HEK293 (cell line): ENCODE measurements around the gene PHEX.

Experiments
- CTCF ChIA-PET: fragments of 350-600 bp; formaldehyde crosslinking; extraction: SDS; loops from one replicate; lab custom pipeline; 2021; ENCODE audit warnings: antibody characterized with exemption; lab: Yijun Ruan, JAX
- POLR2A ChIA-PET: fragments of 300-600 bp; formaldehyde crosslinking; extraction: SDS; loops from one replicate; lab custom pipeline; 2020; ENCODE audit warnings: antibody characterized with exemption, inconsistent platforms; lab: Yijun Ruan, JAX
- H3K27ac ChIP-seq: fragments of 200-500 bp; sonication (Bioruptor generic); 2 replicates; pipeline ENCODE4 v1.5.1; 2014; ENCODE audit warnings: low read depth, low read length, control low read depth, inconsistent platforms; ENCODE audit errors: extremely low read depth
- H3K36me3 ChIP-seq, 2 experiments: fragments of 200-500 bp in 1 of 2; sonication (Bioruptor generic) in 1 of 2; 1 replicate in 1 of 2; 2 replicates in 1 of 2; pipeline ENCODE4 v1.5.1; 2014 to 2017; ENCODE audit warnings: inconsistent platforms in 2 of 2, low read length in 2 of 2; ENCODE audit not compliant: control insufficient read depth in 2 of 2, insufficient read depth in 1 of 2
- H3K4me1 ChIP-seq: fragments of 200-500 bp; sonication (Bioruptor generic); 2 replicates; pipeline ENCODE4 v1.5.1; 2014; ENCODE audit warnings: mild to moderate bottlenecking, low read length, inconsistent platforms; ENCODE audit not compliant: control insufficient read depth, insufficient read depth
- H3K4me3 ChIP-seq: 2 replicates; pipeline ENCODE4 v1.5.1; 2011; ENCODE audit warnings: low read depth, mild to moderate bottlenecking, control low read depth, low read length, moderate library complexity
- H3K9me3 ChIP-seq: fragments of 200-500 bp; sonication (Bioruptor generic); 2 replicates; pipeline ENCODE4 v1.5.1; 2014; ENCODE audit warnings: low read depth, low read length, inconsistent platforms; ENCODE audit not compliant: control insufficient read depth, insufficient read depth
- KLF9 ChIP-seq: fragments of 450-650 bp; formaldehyde crosslinking; IDR thresholded peaks from 2 replicates; pipeline ENCODE4 v1.5.1; 2016; ENCODE audit warnings: missing biosample characterization, missing genetic modification characterization, low read depth
- OSR2 ChIP-seq: fragments of 450-650 bp; formaldehyde crosslinking; IDR thresholded peaks from 2 replicates; pipeline ENCODE4 v1.5.1; 2016; ENCODE audit warnings: missing biosample characterization, missing genetic modification characterization
- OVOL3 ChIP-seq: fragments of 450-650 bp; formaldehyde crosslinking; IDR thresholded peaks from 2 replicates; pipeline ENCODE4 v1.5.1; 2016; ENCODE audit warnings: missing biosample characterization, missing genetic modification characterization
- SALL2 ChIP-seq: fragments of 450-650 bp; formaldehyde crosslinking; IDR thresholded peaks from 2 replicates; pipeline ENCODE4 v1.5.0; 2017; ENCODE audit warnings: missing biosample characterization, mild to moderate bottlenecking, missing genetic modification characterization, borderline replicate concordance
- TCF7L2 ChIP-seq: IDR thresholded peaks from 2 replicates; pipeline ENCODE4 v1.6.1; 2011; ENCODE audit warnings: low read depth, mild to moderate bottlenecking, inconsistent platforms, low read length, moderate library complexity, borderline replicate concordance
- ZNF121 ChIP-seq: fragments of 450-650 bp; formaldehyde crosslinking; IDR thresholded peaks from 2 replicates; pipeline ENCODE4 v1.5.1; 2016; ENCODE audit warnings: missing biosample characterization, missing genetic modification characterization
- ZNF140 ChIP-seq: fragments of 450-650 bp; formaldehyde crosslinking; IDR thresholded peaks from 2 replicates; pipeline ENCODE4 v1.5.1; 2016; ENCODE audit warnings: missing biosample characterization, missing genetic modification characterization
- ZNF223 ChIP-seq: fragments of 450-650 bp; formaldehyde crosslinking; IDR thresholded peaks from 2 replicates; pipeline ENCODE4 v1.5.1; 2016; ENCODE audit warnings: missing biosample characterization, missing genetic modification characterization
- ZNF23 ChIP-seq: fragments of 450-650 bp; formaldehyde crosslinking; IDR thresholded peaks from 2 replicates; pipeline ENCODE4 v1.5.1; 2016; ENCODE audit warnings: missing biosample characterization, missing genetic modification characterization, borderline replicate concordance
- ZNF311 ChIP-seq: fragments of 450-650 bp; formaldehyde crosslinking; IDR thresholded peaks from 2 replicates; pipeline ENCODE4 v1.5.1; 2017; ENCODE audit warnings: missing biosample characterization, missing genetic modification characterization, borderline replicate concordance
- ZNF341 ChIP-seq: fragments of 450-650 bp; formaldehyde crosslinking; IDR thresholded peaks from 2 replicates; pipeline ENCODE4; 2016; ENCODE audit warnings: low read depth, missing biosample characterization, missing genetic modification characterization
- ZNF571 ChIP-seq: fragments of 450-650 bp; formaldehyde crosslinking; IDR thresholded peaks from 2 replicates; pipeline ENCODE4 v1.5.0; 2017; ENCODE audit warnings: missing biosample characterization, missing genetic modification characterization
- ZNF600 ChIP-seq: fragments of 450-650 bp; formaldehyde crosslinking; IDR thresholded peaks from 2 replicates; pipeline ENCODE4 v1.5.1; 2016; ENCODE audit warnings: missing biosample characterization, missing genetic modification characterization
- ZNF670 ChIP-seq: fragments of 450-650 bp; formaldehyde crosslinking; IDR thresholded peaks from 2 replicates; pipeline ENCODE4 v1.5.1; 2016; ENCODE audit warnings: missing biosample characterization, missing genetic modification characterization, low read depth
- TF ChIP-seq, protein P1 (sequence below): fragments of 450-650 bp; formaldehyde crosslinking; IDR thresholded peaks from 2 replicates; pipeline ENCODE4 v1.5.1; 2016; ENCODE audit warnings: missing biosample characterization, missing genetic modification characterization
- TF ChIP-seq, protein P2 (sequence below): fragments of 450-650 bp; formaldehyde crosslinking; IDR thresholded peaks from 2 replicates; pipeline ENCODE4 v1.5.1; 2017; ENCODE audit warnings: missing biosample characterization, missing genetic modification characterization
- TF ChIP-seq, protein P3 (sequence below): sonication (generic); formaldehyde crosslinking; IDR thresholded peaks from 2 replicates; pipeline ENCODE4 v1.8.1; 2022; ENCODE audit warnings: mild to moderate bottlenecking, moderate library complexity, missing genetic modification reagents
- TF ChIP-seq, protein P4 (sequence below): fragments of 450-650 bp; IDR thresholded peaks from 2 replicates; pipeline ENCODE4 v1.5.1; 2018; ENCODE audit warnings: missing biosample characterization, missing genetic modification characterization
- TF ChIP-seq, protein P5 (sequence below): fragments of 450-650 bp; formaldehyde crosslinking; IDR thresholded peaks from 2 replicates; pipeline ENCODE4 v1.5.1; 2016; ENCODE audit warnings: missing biosample characterization, missing genetic modification characterization
- TF ChIP-seq, protein P6 (sequence below): fragments of 450-650 bp; IDR thresholded peaks from 2 replicates; pipeline ENCODE4 v1.5.1; 2018; ENCODE audit warnings: missing biosample characterization, mild to moderate bottlenecking, missing genetic modification characterization

Gene PHEX

DNA sequence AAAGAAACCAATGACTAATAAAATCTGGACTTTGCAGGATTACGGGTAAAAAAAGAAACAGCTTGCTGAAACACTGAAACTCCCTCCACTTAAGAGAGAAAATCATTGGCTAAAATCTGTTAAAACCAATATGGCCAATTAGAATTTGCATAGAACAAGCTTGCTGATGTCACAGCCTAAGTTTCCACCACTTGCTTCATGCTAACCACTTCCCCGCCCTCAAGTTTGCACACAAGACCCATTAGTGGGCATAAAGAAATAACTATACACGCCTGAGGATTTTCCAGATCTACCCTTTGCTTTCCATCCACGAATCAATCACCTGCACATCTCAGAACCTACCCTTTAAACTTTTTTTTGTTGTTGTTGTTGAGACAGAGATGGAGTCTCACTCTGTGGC is 42.7 kb upstream of the PHEX start:
- POLR2A ChIA-PET = no interaction called here
- TF ChIP-seq, protein P1, sequence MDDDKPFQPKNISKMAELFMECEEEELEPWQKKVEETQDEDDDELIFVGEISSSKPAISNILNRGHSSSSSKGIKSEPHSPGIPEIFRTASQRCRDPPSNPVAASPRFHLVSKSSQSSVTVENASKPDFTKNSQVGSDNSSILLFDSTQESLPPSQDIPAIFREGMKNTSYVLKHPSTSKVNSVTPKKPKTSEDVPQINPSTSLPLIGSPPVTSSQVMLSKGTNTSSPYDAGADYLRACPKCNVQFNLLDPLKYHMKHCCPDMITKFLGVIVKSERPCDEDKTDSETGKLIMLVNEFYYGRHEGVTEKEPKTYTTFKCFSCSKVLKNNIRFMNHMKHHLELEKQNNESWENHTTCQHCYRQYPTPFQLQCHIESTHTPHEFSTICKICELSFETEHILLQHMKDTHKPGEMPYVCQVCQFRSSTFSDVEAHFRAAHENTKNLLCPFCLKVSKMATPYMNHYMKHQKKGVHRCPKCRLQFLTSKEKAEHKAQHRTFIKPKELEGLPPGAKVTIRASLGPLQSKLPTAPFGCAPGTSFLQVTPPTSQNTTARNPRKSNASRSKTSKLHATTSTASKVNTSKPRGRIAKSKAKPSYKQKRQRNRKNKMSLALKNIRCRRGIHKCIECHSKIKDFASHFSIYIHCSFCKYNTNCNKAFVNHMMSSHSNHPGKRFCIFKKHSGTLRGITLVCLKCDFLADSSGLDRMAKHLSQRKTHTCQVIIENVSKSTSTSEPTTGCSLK (tag by site-specific recombination) = no peak
- TF ChIP-seq, protein P2, sequence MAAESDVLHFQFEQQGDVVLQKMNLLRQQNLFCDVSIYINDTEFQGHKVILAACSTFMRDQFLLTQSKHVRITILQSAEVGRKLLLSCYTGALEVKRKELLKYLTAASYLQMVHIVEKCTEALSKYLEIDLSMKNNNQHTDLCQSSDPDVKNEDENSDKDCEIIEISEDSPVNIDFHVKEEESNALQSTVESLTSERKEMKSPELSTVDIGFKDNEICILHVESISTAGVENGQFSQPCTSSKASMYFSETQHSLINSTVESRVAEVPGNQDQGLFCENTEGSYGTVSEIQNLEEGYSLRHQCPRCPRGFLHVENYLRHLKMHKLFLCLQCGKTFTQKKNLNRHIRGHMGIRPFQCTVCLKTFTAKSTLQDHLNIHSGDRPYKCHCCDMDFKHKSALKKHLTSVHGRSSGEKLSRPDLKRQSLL (tag by site-specific recombination) = no peak
- no peak for TF ChIP-seq ZNF311 (tag by site-specific recombination)
- no peak for TF ChIP-seq OVOL3 (tag by site-specific recombination)
- TF ChIP-seq, protein P3, sequence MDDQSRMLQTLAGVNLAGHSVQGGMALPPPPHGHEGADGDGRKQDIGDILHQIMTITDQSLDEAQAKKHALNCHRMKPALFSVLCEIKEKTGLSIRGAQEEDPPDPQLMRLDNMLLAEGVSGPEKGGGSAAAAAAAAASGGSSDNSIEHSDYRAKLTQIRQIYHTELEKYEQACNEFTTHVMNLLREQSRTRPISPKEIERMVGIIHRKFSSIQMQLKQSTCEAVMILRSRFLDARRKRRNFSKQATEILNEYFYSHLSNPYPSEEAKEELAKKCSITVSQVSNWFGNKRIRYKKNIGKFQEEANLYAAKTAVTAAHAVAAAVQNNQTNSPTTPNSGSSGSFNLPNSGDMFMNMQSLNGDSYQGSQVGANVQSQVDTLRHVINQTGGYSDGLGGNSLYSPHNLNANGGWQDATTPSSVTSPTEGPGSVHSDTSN (CRISPR knock-in tag) = no peak
- TF ChIP-seq ZNF121 (tag by site-specific recombination) = no peak
- TF ChIP-seq OSR2 (tag by site-specific recombination) = no peak
- TF ChIP-seq ZNF140 (tag by site-specific recombination) = no peak
- no peak for TF ChIP-seq ZNF23
- TF ChIP-seq, protein P4, sequence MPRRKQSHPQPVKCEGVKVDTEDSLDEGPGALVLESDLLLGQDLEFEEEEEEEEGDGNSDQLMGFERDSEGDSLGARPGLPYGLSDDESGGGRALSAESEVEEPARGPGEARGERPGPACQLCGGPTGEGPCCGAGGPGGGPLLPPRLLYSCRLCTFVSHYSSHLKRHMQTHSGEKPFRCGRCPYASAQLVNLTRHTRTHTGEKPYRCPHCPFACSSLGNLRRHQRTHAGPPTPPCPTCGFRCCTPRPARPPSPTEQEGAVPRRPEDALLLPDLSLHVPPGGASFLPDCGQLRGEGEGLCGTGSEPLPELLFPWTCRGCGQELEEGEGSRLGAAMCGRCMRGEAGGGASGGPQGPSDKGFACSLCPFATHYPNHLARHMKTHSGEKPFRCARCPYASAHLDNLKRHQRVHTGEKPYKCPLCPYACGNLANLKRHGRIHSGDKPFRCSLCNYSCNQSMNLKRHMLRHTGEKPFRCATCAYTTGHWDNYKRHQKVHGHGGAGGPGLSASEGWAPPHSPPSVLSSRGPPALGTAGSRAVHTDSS = no peak
- no peak for TF ChIP-seq ZNF571
- no peak for TF ChIP-seq ZNF341 (tag by site-specific recombination)
- TF ChIP-seq ZNF223 (tag by site-specific recombination) = no peak
- no peak for TF ChIP-seq ZNF670 (tag by site-specific recombination)
- no peak for TF ChIP-seq SALL2 (tag by site-specific recombination)
- TF ChIP-seq, protein P5, sequence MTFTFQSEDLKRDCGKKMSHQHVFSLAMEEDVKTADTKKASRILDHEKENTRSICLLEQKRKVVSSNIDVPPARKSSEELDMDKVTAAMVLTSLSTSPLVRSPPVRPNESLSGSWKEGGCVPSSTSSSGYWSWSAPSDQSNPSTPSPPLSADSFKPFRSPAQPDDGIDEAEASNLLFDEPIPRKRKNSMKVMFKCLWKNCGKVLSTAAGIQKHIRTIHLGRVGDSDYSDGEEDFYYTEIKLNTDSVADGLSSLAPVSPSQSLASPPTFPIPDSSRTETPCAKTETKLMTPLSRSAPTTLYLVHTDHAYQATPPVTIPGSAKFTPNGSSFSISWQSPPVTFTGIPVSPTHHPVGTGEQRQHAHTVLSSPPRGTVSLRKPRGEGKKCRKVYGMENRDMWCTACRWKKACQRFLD = no peak
- TF ChIP-seq, protein P6, sequence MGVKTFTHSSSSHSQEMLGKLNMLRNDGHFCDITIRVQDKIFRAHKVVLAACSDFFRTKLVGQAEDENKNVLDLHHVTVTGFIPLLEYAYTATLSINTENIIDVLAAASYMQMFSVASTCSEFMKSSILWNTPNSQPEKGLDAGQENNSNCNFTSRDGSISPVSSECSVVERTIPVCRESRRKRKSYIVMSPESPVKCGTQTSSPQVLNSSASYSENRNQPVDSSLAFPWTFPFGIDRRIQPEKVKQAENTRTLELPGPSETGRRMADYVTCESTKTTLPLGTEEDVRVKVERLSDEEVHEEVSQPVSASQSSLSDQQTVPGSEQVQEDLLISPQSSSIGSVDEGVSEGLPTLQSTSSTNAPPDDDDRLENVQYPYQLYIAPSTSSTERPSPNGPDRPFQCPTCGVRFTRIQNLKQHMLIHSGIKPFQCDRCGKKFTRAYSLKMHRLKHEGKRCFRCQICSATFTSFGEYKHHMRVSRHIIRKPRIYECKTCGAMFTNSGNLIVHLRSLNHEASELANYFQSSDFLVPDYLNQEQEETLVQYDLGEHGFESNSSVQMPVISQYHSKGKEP (tag by site-specific recombination) = no peak
- no peak for TF ChIP-seq ZNF600
- no peak for TF ChIP-seq TCF7L2
- no peak for TF ChIP-seq KLF9 (tag by site-specific recombination)
- H3K4me1 ChIP-seq = no peaks in the 10 kb centered on the region
- H3K4me3 ChIP-seq = no peak overlapping the region
- H3K9me3 ChIP-seq = no peaks in the 10 kb centered on the region
- H3K27ac ChIP-seq = no peak overlapping the region
- CTCF ChIA-PET = interaction anchor here (0.6 kb wide), 1 partner anchor 966 kb away, joined by 3 read pairs; no protein-coding TSS in a partner anchor
- H3K36me3 ChIP-seq = peaks cover 18 to 47% of the 10 kb centered on the region in 2 experiments
